ENCODE data around the gene RBM4.
"Not testable (repeated sequence)": the region's sequence is repeated elsewhere in the genome, so short reads cannot be mapped to it uniquely, and the experiment has no call there.

The RBM4 gene

GRCh38 chr11:66600631-66601233 lies 37.8 kb upstream of the RBM4 start:
- WGBS, 2 experiments (ENCODE audit: insufficient coverage in 2 of 2) = 100% methylated on average over 4 of the region's 4 CpGs
- H3K4me1 ChIP-seq (ENCODE audit: control insufficient read depth, insufficient read depth, low read length, poor library complexity, severe bottlenecking) = no peaks in the 10 kb centered on the region

GRCh38 chr11:66603072-66603471 lies 35.4 kb upstream of the RBM4 start:
- Histone ChIP-seq H3K9me3 (ENCODE audit: control insufficient read depth, low read length) (no peaks in the 10 kb centered on the region), H3K4me1 (ENCODE audit: control insufficient read depth, insufficient read depth, low read length, poor library complexity, severe bottlenecking) (no peaks in the 10 kb centered on the region), H3K4me3 (ENCODE audit: extremely low read depth, insufficient read depth, low read length, poor library complexity, severe bottlenecking) (no peak overlapping the region), H3K36me3 (ENCODE audit: control insufficient read depth, insufficient read depth, low read length) (peaks cover 60% of the 10 kb centered on the region), H3K27ac (ENCODE audit: low read depth, low read length, severe bottlenecking) (no peak overlapping the region)
- 82 to 95% methylated on average over 6 of the region's 6 CpGs for WGBS, 2 experiments (ENCODE audit: insufficient coverage in 2 of 2)

More at GRCh38 chr11:66600631-66601233, 37.8 kb upstream of the RBM4 start:
- no peak overlapping the region for H3K4me3 ChIP-seq (ENCODE audit: extremely low read depth, insufficient read depth, low read length, poor library complexity, severe bottlenecking)
- H3K36me3 ChIP-seq (ENCODE audit: control insufficient read depth, insufficient read depth, low read length) = peaks cover 50% of the 10 kb centered on the region
- no peak overlapping the region for H3K27ac ChIP-seq (ENCODE audit: low read depth, low read length, severe bottlenecking)
- H3K9me3 ChIP-seq (ENCODE audit: control insufficient read depth, low read length) = no peaks in the 10 kb centered on the region

- H3K27ac ChIP-seq (ENCODE audit: low read depth, low read length, severe bottlenecking) = no peak overlapping the region
- H3K4me3 ChIP-seq (ENCODE audit: extremely low read depth, insufficient read depth, low read length, poor library complexity, severe bottlenecking) = no peak overlapping the region
- WGBS, 2 experiments (ENCODE audit: insufficient coverage in 2 of 2) = 91 to 93% methylated on average over 4 to 5 of the region's 5 CpGs
- H3K36me3 ChIP-seq (ENCODE audit: control insufficient read depth, insufficient read depth, low read length) = peaks cover 56% of the 10 kb centered on the region
- no peaks in the 10 kb centered on the region for H3K9me3 ChIP-seq (ENCODE audit: control insufficient read depth, low read length)
- no peaks in the 10 kb centered on the region for H3K4me1 ChIP-seq (ENCODE audit: control insufficient read depth, insufficient read depth, low read length, poor library complexity, severe bottlenecking)
These were observed 34.3 kb upstream of the RBM4 start for GRCh38 chr11:66604155-66604554.

- H3K27ac ChIP-seq (ENCODE audit: low read depth, low read length, severe bottlenecking); H3K9me3 ChIP-seq (ENCODE audit: control insufficient read depth, low read length); H3K4me3 ChIP-seq (ENCODE audit: extremely low read depth, insufficient read depth, low read length, poor library complexity, severe bottlenecking); H3K4me1 ChIP-seq (ENCODE audit: control insufficient read depth, insufficient read depth, low read length, poor library complexity, severe bottlenecking): not testable (repeated sequence)
- 100% methylated on average over 1 of the region's 3 CpGs; no CpG with 5 or more reads in 1 of the 2 experiments for WGBS, 2 experiments (ENCODE audit: insufficient coverage in 2 of 2)
- H3K36me3 ChIP-seq (ENCODE audit: control insufficient read depth, insufficient read depth, low read length) = peaks cover 37% of the 10 kb centered on the region
These were observed 31.9 kb upstream of the RBM4 start for GRCh38 chr11:66606608-66607007.

- Histone ChIP-seq H3K9me3 (ENCODE audit: control insufficient read depth, low read length) (peaks cover 5% of the 10 kb centered on the region), H3K27ac (ENCODE audit: low read depth, low read length, severe bottlenecking) (no peak overlapping the region), H3K4me1 (ENCODE audit: control insufficient read depth, insufficient read depth, low read length, poor library complexity, severe bottlenecking) (no peaks in the 10 kb centered on the region), H3K4me3 (ENCODE audit: extremely low read depth, insufficient read depth, low read length, poor library complexity, severe bottlenecking) (no peak overlapping the region), H3K36me3 (ENCODE audit: control insufficient read depth, insufficient read depth, low read length) (peaks cover 31% of the 10 kb centered on the region)
- 90 to 91% methylated on average over 7 to 8 of the region's 8 CpGs for WGBS, 2 experiments (ENCODE audit: insufficient coverage in 2 of 2)
These were observed 31.2 kb upstream of the RBM4 start for GRCh38 chr11:66607126-66607834.

- Histone ChIP-seq H3K27ac (ENCODE audit: low read depth, low read length, severe bottlenecking) (no peak overlapping the region), H3K9me3 (ENCODE audit: control insufficient read depth, low read length) (peaks cover 5% of the 10 kb centered on the region), H3K4me1 (ENCODE audit: control insufficient read depth, insufficient read depth, low read length, poor library complexity, severe bottlenecking) (no peaks in the 10 kb centered on the region), H3K4me3 (ENCODE audit: extremely low read depth, insufficient read depth, low read length, poor library complexity, severe bottlenecking) (no peak overlapping the region), H3K36me3 (ENCODE audit: control insufficient read depth, insufficient read depth, low read length) (peaks cover 14% of the 10 kb centered on the region)
- WGBS, 2 experiments (ENCODE audit: insufficient coverage in 2 of 2) = 92 to 93% methylated on average over 2 to 3 of the region's 4 CpGs
These were observed 28.5 kb upstream of the RBM4 start for GRCh38 chr11:66609721-66610617.

GRCh38 chr11:66612458-66612857 lies 26.0 kb upstream of the RBM4 start:
- Histone ChIP-seq H3K4me1 (ENCODE audit: control insufficient read depth, insufficient read depth, low read length, poor library complexity, severe bottlenecking) (no peaks in the 10 kb centered on the region), H3K4me3 (ENCODE audit: extremely low read depth, insufficient read depth, low read length, poor library complexity, severe bottlenecking) (no peak overlapping the region)
- 100% methylated on average over 1 of the region's 1 CpG for WGBS, 2 experiments (ENCODE audit: insufficient coverage in 2 of 2)

GRCh38 chr11:66614073-66614472 lies 24.4 kb upstream of the RBM4 start:
- no peak overlapping the region for H3K4me3 ChIP-seq (ENCODE audit: extremely low read depth, insufficient read depth, low read length, poor library complexity, severe bottlenecking)
- WGBS, 2 experiments (ENCODE audit: insufficient coverage in 2 of 2) = 98 to 99% methylated on average over 11 to 12 of the region's 13 CpGs
- peaks cover 5% of the 10 kb centered on the region for H3K9me3 ChIP-seq (ENCODE audit: control insufficient read depth, low read length)
- no peaks in the 10 kb centered on the region for H3K4me1 ChIP-seq (ENCODE audit: control insufficient read depth, insufficient read depth, low read length, poor library complexity, severe bottlenecking)
- H3K27ac ChIP-seq (ENCODE audit: low read depth, low read length, severe bottlenecking) = no peak overlapping the region
- H3K36me3 ChIP-seq (ENCODE audit: control insufficient read depth, insufficient read depth, low read length) = peaks cover 19% of the 10 kb centered on the region

More at GRCh38 chr11:66612458-66612857, 26.0 kb upstream of the RBM4 start:
- peaks cover 3% of the 10 kb centered on the region for H3K36me3 ChIP-seq (ENCODE audit: control insufficient read depth, insufficient read depth, low read length)
- peaks cover 5% of the 10 kb centered on the region for H3K9me3 ChIP-seq (ENCODE audit: control insufficient read depth, low read length)
- no peak overlapping the region for H3K27ac ChIP-seq (ENCODE audit: low read depth, low read length, severe bottlenecking)

GRCh38 chr11:66616379-66617154 lies 21.9 kb upstream of the RBM4 start, which contains the start of gene RBM14:
Gene RBM14, plus strand, starts transcription at chr11:66616630. Its CDS starts 91 bp downstream, at chr11:66616721.
- peaks cover 16% of the 10 kb centered on the region for H3K4me1 ChIP-seq (ENCODE audit: control insufficient read depth, insufficient read depth, low read length, poor library complexity, severe bottlenecking)
- peaks cover 39% of the 10 kb centered on the region for H3K36me3 ChIP-seq (ENCODE audit: control insufficient read depth, insufficient read depth, low read length)
- 0 to 1% methylated on average over 68 to 86 of the region's 90 CpGs for WGBS, 2 experiments (ENCODE audit: insufficient coverage in 2 of 2)
- H3K4me3 ChIP-seq (ENCODE audit: extremely low read depth, insufficient read depth, low read length, poor library complexity, severe bottlenecking) = peak within 1 kb of the TSS; percentile 89
- H3K9me3 ChIP-seq (ENCODE audit: control insufficient read depth, low read length) = no peaks in the 10 kb centered on the region
- H3K27ac ChIP-seq (ENCODE audit: low read depth, low read length, severe bottlenecking) = peak within 1 kb of the TSS; percentile 97

All from mesodermal cell (in vitro differentiated cells).